Astrocyte (in vitro differentiated cells and primary cell): Measurements from ENCODE around the gene VAV2. TPM values are rescaled to one million over a fixed set of nuclear protein-coding genes. Genes with fewer than 3 reads are reported as not detected.

Experiments used
- DNase-seq: peaks from one replicate; pipeline ENCODE4 v3.0.0-alpha.2; 2010; ENCODE audit warnings: low read depth
- FAIRE-seq: peaks from 2 replicates; lab custom pipeline; 2011; peaks lifted over from hg19 to GRCh38; lab: Jason Lieb, UNC
- H2AFZ ChIP-seq: 2 replicates; pipeline ENCODE4 v1.6.0; 2012; ENCODE audit warnings: low read depth, low read length, inconsistent platforms
- H3K27ac ChIP-seq: 2 replicates; pipeline ENCODE4 v1.5.1; 2011; ENCODE audit warnings: low read depth, low read length, inconsistent platforms
- H3K27me3 ChIP-seq: 2 replicates; pipeline ENCODE4 v1.6.0; 2011; ENCODE audit warnings: low read length, inconsistent platforms; ENCODE audit not compliant: insufficient read depth
- H3K36me3 ChIP-seq: 2 replicates; pipeline ENCODE4 v1.5.1; 2011; ENCODE audit warnings: low read length, inconsistent platforms; ENCODE audit not compliant: insufficient read depth
- H3K4me1 ChIP-seq: 2 replicates; pipeline ENCODE4 v1.5.1; 2011; ENCODE audit warnings: low read length, inconsistent platforms; ENCODE audit not compliant: insufficient read depth
- H3K4me2 ChIP-seq: 2 replicates; pipeline ENCODE4 v1.6.0; 2012; ENCODE audit warnings: low read length, inconsistent platforms
- H3K4me3 ChIP-seq: 2 replicates; pipeline ENCODE4 v1.5.1; 2011; ENCODE audit warnings: low read depth, mild to moderate bottlenecking, low read length, inconsistent platforms; ENCODE audit not compliant: insufficient read depth
- H3K79me2 ChIP-seq: 2 replicates; pipeline ENCODE4 v1.6.0; 2012; ENCODE audit warnings: mild to moderate bottlenecking, low read length, inconsistent platforms; ENCODE audit not compliant: insufficient read depth
- H3K9ac ChIP-seq: 2 replicates; pipeline ENCODE4 v1.6.0; 2012; ENCODE audit warnings: mild to moderate bottlenecking, low read length, inconsistent platforms
- H3K9me3 ChIP-seq: 2 replicates; pipeline ENCODE4 v1.5.1; 2012; ENCODE audit warnings: low read depth, mild to moderate bottlenecking, low read length, inconsistent platforms; ENCODE audit not compliant: insufficient read depth
- H4K20me1 ChIP-seq: 2 replicates; pipeline ENCODE4 v1.6.0; 2012; ENCODE audit warnings: low read length, inconsistent platforms; ENCODE audit not compliant: insufficient read depth
- H3K27ac Mint-ChIP-seq: one replicate; pipeline ENCODE4 v1.8.0; 2021; ENCODE audit warnings: mild to moderate bottlenecking, mixed read lengths; ENCODE audit not compliant: unreplicated experiment
- H3K27me3 Mint-ChIP-seq: one replicate; pipeline ENCODE4 v1.8.0; 2021; ENCODE audit warnings: low read depth, mixed read lengths; ENCODE audit not compliant: unreplicated experiment
- H3K36me3 Mint-ChIP-seq: one replicate; pipeline ENCODE4 v1.8.0; 2021; ENCODE audit warnings: low read depth, mixed read lengths; ENCODE audit not compliant: unreplicated experiment
- H3K4me1 Mint-ChIP-seq: one replicate; pipeline ENCODE4 v1.8.0; 2021; ENCODE audit warnings: low read depth, mixed read lengths; ENCODE audit not compliant: unreplicated experiment
- H3K4me3 Mint-ChIP-seq: one replicate; pipeline ENCODE4 v1.8.0; 2021; ENCODE audit warnings: mild to moderate bottlenecking, moderate library complexity, mixed read lengths; ENCODE audit not compliant: unreplicated experiment
- H3K9me3 Mint-ChIP-seq: one replicate; pipeline ENCODE4 v1.8.0; 2021; ENCODE audit warnings: mild to moderate bottlenecking, mixed read lengths; ENCODE audit not compliant: unreplicated experiment
- EZH2 ChIP-seq: IDR thresholded peaks from 2 replicates; pipeline ENCODE4 v1.6.1; 2012; ENCODE audit warnings: mild to moderate bottlenecking, low read length, inconsistent platforms; ENCODE audit not compliant: insufficient read depth
- total RNA-seq: library from RNA; stranded (reverse); gene quantifications from 2 replicates; pipeline ENCODE4 v1.2.1, GENCODE V29; 2021
- TF ChIP-seq, protein P1 (sequence below): IDR thresholded peaks from 2 replicates; pipeline ENCODE4 v1.5.1; 2011; ENCODE audit warnings: low read depth, mild to moderate bottlenecking, inconsistent platforms, low read length, moderate library complexity; ENCODE audit not compliant: insufficient read depth

Gene VAV2
- total RNA-seq, 1 donor from 2014 or later, result 36.5 TPM

DNA sequence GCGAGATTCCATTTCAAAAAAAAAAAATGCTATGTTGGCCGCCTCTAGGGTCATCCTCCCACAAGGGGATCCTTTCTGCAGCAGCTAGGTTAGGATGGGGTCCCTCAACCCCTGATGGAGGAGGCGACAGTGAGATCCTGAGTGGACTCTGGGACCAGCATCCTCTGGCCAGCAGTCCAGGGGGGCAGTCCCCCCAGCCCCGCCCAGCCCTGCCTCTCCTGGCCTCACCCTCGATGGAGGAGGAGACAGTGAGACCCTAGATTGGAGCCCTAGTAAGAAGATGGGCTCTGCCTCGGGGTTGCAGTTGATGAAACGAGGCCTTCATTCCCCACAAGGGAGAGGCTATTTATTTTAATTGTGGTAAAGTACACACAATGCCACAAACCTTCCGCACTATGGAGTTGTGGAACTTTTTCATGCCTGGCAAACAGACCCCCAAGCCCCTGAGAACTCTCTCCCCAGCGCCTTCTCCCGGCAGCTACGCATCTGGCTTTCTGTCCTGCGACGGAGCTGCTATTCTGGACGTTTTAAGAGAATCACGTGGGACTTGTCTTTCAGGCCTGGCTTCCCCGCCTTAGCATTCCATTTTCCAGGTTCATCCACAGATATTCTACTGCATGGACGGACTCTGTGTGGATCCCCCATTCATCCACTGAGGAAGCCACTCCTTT, 15.8 kb downstream of the VAV2 start:
- FAIRE-seq (no peak), DNase-seq (no peak)
- TF ChIP-seq, protein P1, sequence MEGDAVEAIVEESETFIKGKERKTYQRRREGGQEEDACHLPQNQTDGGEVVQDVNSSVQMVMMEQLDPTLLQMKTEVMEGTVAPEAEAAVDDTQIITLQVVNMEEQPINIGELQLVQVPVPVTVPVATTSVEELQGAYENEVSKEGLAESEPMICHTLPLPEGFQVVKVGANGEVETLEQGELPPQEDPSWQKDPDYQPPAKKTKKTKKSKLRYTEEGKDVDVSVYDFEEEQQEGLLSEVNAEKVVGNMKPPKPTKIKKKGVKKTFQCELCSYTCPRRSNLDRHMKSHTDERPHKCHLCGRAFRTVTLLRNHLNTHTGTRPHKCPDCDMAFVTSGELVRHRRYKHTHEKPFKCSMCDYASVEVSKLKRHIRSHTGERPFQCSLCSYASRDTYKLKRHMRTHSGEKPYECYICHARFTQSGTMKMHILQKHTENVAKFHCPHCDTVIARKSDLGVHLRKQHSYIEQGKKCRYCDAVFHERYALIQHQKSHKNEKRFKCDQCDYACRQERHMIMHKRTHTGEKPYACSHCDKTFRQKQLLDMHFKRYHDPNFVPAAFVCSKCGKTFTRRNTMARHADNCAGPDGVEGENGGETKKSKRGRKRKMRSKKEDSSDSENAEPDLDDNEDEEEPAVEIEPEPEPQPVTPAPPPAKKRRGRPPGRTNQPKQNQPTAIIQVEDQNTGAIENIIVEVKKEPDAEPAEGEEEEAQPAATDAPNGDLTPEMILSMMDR, result no peak
- TF ChIP-seq EZH2, result no peak
- Histone ChIP-seq H3K9me3 (no peaks in the 10 kb centered on the region), H3K36me3 (no peaks in the 10 kb centered on the region), H3K27me3 (no peaks in the 10 kb centered on the region), H2AFZ (no peak overlapping the region), H3K9ac (no peak overlapping the region), H4K20me1 (peaks cover 100% of the 10 kb centered on the region), H3K27ac (no peak overlapping the region), H3K4me2 (no peak overlapping the region), H3K4me1 (peaks cover 22% of the 10 kb centered on the region), H3K4me3 (no peak overlapping the region), H3K79me2 (peaks cover 99% of the 10 kb centered on the region)
- Mint-ChIP-seq H3K36me3 (peaks cover 12% of the 10 kb centered on the region), H3K4me1 (peaks cover 18% of the 10 kb centered on the region), H3K9me3 (no peaks in the 10 kb centered on the region), H3K27ac (no peak overlapping the region), H3K27me3 (no peaks in the 10 kb centered on the region), H3K4me3 (no peak overlapping the region)

DNA sequence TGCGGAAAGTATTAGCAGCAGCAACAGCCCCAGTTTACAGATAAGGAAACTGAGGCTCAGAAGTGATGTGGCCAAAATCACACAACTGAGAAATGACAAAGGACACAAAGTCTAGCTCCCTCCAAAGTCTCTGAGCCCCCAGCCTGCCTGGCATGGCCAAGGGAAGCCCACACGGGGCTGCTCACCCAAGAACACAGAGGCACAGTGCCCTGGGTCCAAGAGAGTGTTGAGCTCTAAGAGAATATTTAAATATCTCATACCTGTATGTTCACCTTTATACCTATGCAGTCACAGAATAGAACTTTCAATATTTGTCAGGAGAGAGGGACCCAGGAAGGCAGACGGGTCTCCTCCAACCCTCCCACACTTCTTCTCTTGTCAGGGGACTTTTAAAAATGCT, 16.6 kb downstream of the VAV2 start:
- Histone ChIP-seq H3K9me3 (no peaks in the 10 kb centered on the region), H3K36me3 (no peaks in the 10 kb centered on the region), H3K27ac (no peak overlapping the region), H3K4me2 (no peak overlapping the region), H3K4me3 (no peak overlapping the region), H3K79me2 (peaks cover 99% of the 10 kb centered on the region), H3K4me1 (peaks cover 22% of the 10 kb centered on the region), H4K20me1 (peaks cover 100% of the 10 kb centered on the region), H2AFZ (no peak overlapping the region), H3K27me3 (no peaks in the 10 kb centered on the region), H3K9ac (no peak overlapping the region)
- FAIRE-seq (no peak), DNase-seq (no peak)
- H3K9me3 Mint-ChIP-seq, result no peaks in the 10 kb centered on the region
- H3K4me3 Mint-ChIP-seq, result no peak overlapping the region
- H3K27me3 Mint-ChIP-seq, result no peaks in the 10 kb centered on the region
- no peak for TF ChIP-seq EZH2
- TF ChIP-seq, protein P1, result no peak
- H3K27ac Mint-ChIP-seq, result no peak overlapping the region
- H3K4me1 Mint-ChIP-seq, result peaks cover 13% of the 10 kb centered on the region
- H3K36me3 Mint-ChIP-seq, result peaks cover 6% of the 10 kb centered on the region

DNA sequence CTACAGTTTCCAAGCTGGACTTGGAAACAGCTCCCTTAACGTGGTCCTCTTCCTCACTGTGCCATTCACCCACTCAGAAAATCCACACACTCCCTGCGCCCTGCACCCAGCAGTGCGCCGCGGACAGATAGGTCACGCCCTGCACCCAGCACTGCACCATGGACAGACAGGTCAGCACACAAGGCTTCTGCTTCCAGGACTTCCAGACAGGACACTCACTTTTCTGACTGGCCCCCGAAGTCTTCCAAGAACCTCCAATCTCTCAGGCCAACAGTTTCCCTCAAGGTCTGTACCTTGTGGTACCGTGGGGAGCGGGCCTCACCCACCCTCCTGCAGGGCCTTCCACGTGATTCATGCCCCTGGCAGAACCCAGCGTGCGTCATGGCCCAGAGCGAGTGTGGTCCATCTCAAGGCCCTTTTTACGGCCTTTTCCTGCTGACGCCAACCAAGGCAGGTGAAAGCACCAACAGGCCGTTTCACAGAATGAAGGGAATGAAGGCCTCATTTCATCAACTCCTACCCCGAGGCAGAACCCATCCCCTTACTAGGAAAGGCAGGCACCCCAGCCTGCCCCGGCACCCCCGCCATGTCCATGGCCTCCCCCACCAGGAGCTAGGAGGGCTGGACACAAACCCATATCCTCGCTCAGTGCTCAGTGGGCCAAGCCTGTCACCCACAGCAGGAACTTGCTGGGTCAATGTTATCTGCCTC, 17.3 kb downstream of the VAV2 start:
- no peaks in the 10 kb centered on the region for H3K36me3 ChIP-seq
- Mint-ChIP-seq H3K36me3 (peaks cover 6% of the 10 kb centered on the region), H3K4me3 (no peak overlapping the region), H3K9me3 (no peaks in the 10 kb centered on the region), H3K27me3 (no peaks in the 10 kb centered on the region), H3K4me1 (peaks cover 13% of the 10 kb centered on the region), H3K27ac (no peak overlapping the region)
- H2AFZ ChIP-seq, result no peak overlapping the region
- DNase-seq, result no peak
- H3K4me2 ChIP-seq, result no peak overlapping the region
- H3K4me3 ChIP-seq, result no peak overlapping the region
- H3K9ac ChIP-seq, result no peak overlapping the region
- peaks cover 100% of the 10 kb centered on the region for H4K20me1 ChIP-seq
- no peak for FAIRE-seq
- H3K27ac ChIP-seq, result no peak overlapping the region
- peaks cover 99% of the 10 kb centered on the region for H3K79me2 ChIP-seq
- H3K27me3 ChIP-seq, result no peaks in the 10 kb centered on the region
- TF ChIP-seq, protein P1, result no peak
- no peak for TF ChIP-seq EZH2
- H3K4me1 ChIP-seq, result peaks cover 15% of the 10 kb centered on the region
- H3K9me3 ChIP-seq, result no peaks in the 10 kb centered on the region
